Fibroblast of lung (primary cell): Measurements from ENCODE around the gene TCOF1.

Experiments used
- CTCF ChIP-seq, 2 donors: IDR thresholded peaks in 1 of 2; conservative IDR thresholded peaks in 1 of 2; 1 replicate in 1 of 2; 2 replicates in 1 of 2; pipeline ENCODE4 v1.5.1; 2011 to 2012; ENCODE audit warnings: low read length in 2 of 2, control low read depth in 1 of 2, inconsistent platforms in 1 of 2, low read depth in 1 of 2, mild to moderate bottlenecking in 1 of 2
- EZH2 ChIP-seq: IDR thresholded peaks from 2 replicates; pipeline ENCODE4 v1.5.1; 2012; ENCODE audit warnings: low read length, control low read depth, mild to moderate bottlenecking; ENCODE audit errors: missing control alignments

- TF ChIP-seq CTCF (conservative IDR thresholded peaks at IDR 0.05 in 1 of 2, IDR thresholded peaks at IDR 0.05 in 1 of 2; ENCODE audit: low read depth in 1 of 2, low read length in 2 of 2) = no peak
- TF ChIP-seq EZH2 = no peak
Measured at GRCh38 chr5:150406103-150406722, 48.7 kb downstream of the TCOF1 start.
